Measurements from ENCODE around the gene MAML2. TPM values are rescaled to one million over a fixed set of nuclear protein-coding genes. Genes with fewer than 3 reads are reported as not detected.

Gene MAML2
- total RNA-seq, 1 donor from 2014 or later = 18.7 TPM

GRCh38 chr11:96293109-96293508 is 49.9 kb downstream of the MAML2 start:
- Mint-ChIP-seq H3K27me3 (ENCODE audit: low read depth) (no peaks in the 10 kb centered on the region), H3K9me3 (no peaks in the 10 kb centered on the region), H3K36me3 (ENCODE audit: low read depth) (no peaks in the 10 kb centered on the region), H3K4me3 (no peak overlapping the region), H3K4me1 (peaks cover 32% of the 10 kb centered on the region), H3K27ac (ENCODE audit: unreplicated experiment) (no peak overlapping the region)
- TF ChIP-seq CTCF (conservative IDR thresholded peaks at IDR 0.05) = no peak
- DNase-seq (ENCODE audit: low read depth, low spot score) = no peak

GRCh38 chr11:96292291-96293010 is 50.5 kb downstream of the MAML2 start:
- no peak overlapping the region for H3K4me3 Mint-ChIP-seq
- H3K27me3 Mint-ChIP-seq (ENCODE audit: low read depth) = no peaks in the 10 kb centered on the region
- peaks cover 32% of the 10 kb centered on the region for H3K4me1 Mint-ChIP-seq
- no peaks in the 10 kb centered on the region for H3K36me3 Mint-ChIP-seq (ENCODE audit: low read depth)
- no peak for DNase-seq (ENCODE audit: low read depth, low spot score)
- H3K27ac Mint-ChIP-seq (ENCODE audit: unreplicated experiment) = no peak overlapping the region
- no peaks in the 10 kb centered on the region for H3K9me3 Mint-ChIP-seq
- no peak for TF ChIP-seq CTCF (conservative IDR thresholded peaks at IDR 0.05)

GRCh38 chr11:96290631-96291030 is 52.4 kb downstream of the MAML2 start:
- no peak overlapping the region for H3K4me3 Mint-ChIP-seq
- H3K36me3 Mint-ChIP-seq (ENCODE audit: low read depth) = peaks cover 7% of the 10 kb centered on the region
- peaks cover 32% of the 10 kb centered on the region for H3K4me1 Mint-ChIP-seq
- no peak overlapping the region for H3K27ac Mint-ChIP-seq (ENCODE audit: unreplicated experiment)
- no peaks in the 10 kb centered on the region for H3K27me3 Mint-ChIP-seq (ENCODE audit: low read depth)
- peaks cover 2% of the 10 kb centered on the region for H3K9me3 Mint-ChIP-seq
- no peak for DNase-seq (ENCODE audit: low read depth, low spot score)
- no peak for TF ChIP-seq CTCF (conservative IDR thresholded peaks at IDR 0.05)

GRCh38 chr11:96290031-96290430 is 53.0 kb downstream of the MAML2 start:
- Mint-ChIP-seq H3K4me1 (peaks cover 29% of the 10 kb centered on the region), H3K27ac (ENCODE audit: unreplicated experiment) (no peak overlapping the region), H3K27me3 (ENCODE audit: low read depth) (no peaks in the 10 kb centered on the region), H3K36me3 (ENCODE audit: low read depth) (peaks cover 10% of the 10 kb centered on the region), H3K4me3 (no peak overlapping the region), H3K9me3 (peaks cover 2% of the 10 kb centered on the region)
- no peak for TF ChIP-seq CTCF (conservative IDR thresholded peaks at IDR 0.05)
- DNase-seq (ENCODE audit: low read depth, low spot score) = no peak

- Mint-ChIP-seq H3K4me3 (no peak overlapping the region), H3K27me3 (ENCODE audit: low read depth) (no peaks in the 10 kb centered on the region), H3K9me3 (peaks cover 2% of the 10 kb centered on the region), H3K4me1 (peaks cover 18% of the 10 kb centered on the region), H3K36me3 (ENCODE audit: low read depth) (peaks cover 15% of the 10 kb centered on the region), H3K27ac (ENCODE audit: unreplicated experiment) (no peak overlapping the region)
- DNase-seq (ENCODE audit: low read depth, low spot score) = no peak
- TF ChIP-seq CTCF (conservative IDR thresholded peaks at IDR 0.05) = no peak
Measured at GRCh38 chr11:96288915-96289314, 54.1 kb downstream of the MAML2 start.
